ENCODE results near the gene DPP6. TPM values are rescaled to one million over a fixed set of nuclear protein-coding genes. Genes with fewer than 3 reads are reported as not detected.

DPP6 gene
- total RNA-seq, 3 donors from 2014 or later (not counting 1 experiment from before 2014, with no cell fraction given): not detected

DNA sequence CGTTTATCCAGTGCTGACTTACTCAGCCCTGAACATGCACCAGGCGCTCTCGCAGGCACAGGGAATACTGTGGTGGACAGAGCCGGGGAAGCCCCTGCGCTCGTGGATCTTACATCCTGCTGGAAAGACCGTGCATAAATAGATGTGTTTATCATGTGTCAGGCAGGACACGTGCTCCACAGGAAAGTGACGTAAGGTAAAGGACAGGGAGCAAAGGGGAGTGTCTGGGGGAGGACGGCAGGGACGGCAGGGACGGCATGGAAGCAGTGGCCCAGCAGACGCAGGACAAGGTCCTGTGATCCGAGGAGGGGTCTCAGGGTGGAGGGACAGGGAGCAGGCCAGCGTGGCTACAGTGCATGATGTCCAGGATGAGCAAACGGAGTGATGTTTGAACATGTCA lies 540.2 kb downstream of the DPP6 start:
- ATAC-seq: no peak
- intact Hi-C loops (cut with micrococcal nuclease): no loop called here
- Mint-ChIP-seq H3K4me1 (no peaks in the 10 kb centered on the region), H3K9me3 (peaks cover 13 to 20% of the 10 kb centered on the region in 2 donors), H3K4me3 (no peak overlapping the region), H3K27ac (no peak overlapping the region), H3K36me3 (no peaks in the 10 kb centered on the region), H3K27me3 (ENCODE audit: low read depth in 2 of 2) (no peaks in the 10 kb centered on the region)
- H3K4me1 ChIP-seq (ENCODE audit: control insufficient read depth, insufficient read depth, low read length): no peaks in the 10 kb centered on the region
- no peaks in the 10 kb centered on the region for H3K27me3 ChIP-seq (ENCODE audit: control insufficient read depth, insufficient read depth, low read length)
- no peaks in the 10 kb centered on the region for H3K36me3 ChIP-seq (ENCODE audit: control insufficient read depth, insufficient read depth, low read length)
- no peaks in the 10 kb centered on the region for H3K9me3 ChIP-seq (ENCODE audit: control insufficient read depth, insufficient read depth, low read length)
- H3K4me3 ChIP-seq (ENCODE audit: low read length): no peak overlapping the region
- 79% methylated on average over 16 of the region's 16 CpGs for WGBS (ENCODE audit: insufficient coverage)
- no peak overlapping the region for H3K27ac ChIP-seq (ENCODE audit: low read length)
- DNase-seq: no peak
- no peak for TF ChIP-seq CTCF (IDR thresholded peaks at IDR 0.05)

GRCh38 chr7:154598396-154598795 lies 546.2 kb downstream of the DPP6 start:
- ATAC-seq (no peak), DNase-seq (no peak)
- Histone ChIP-seq H3K36me3 (ENCODE audit: control insufficient read depth, insufficient read depth, low read length) (no peaks in the 10 kb centered on the region), H3K4me1 (ENCODE audit: control insufficient read depth, insufficient read depth, low read length) (no peaks in the 10 kb centered on the region), H3K9me3 (ENCODE audit: control insufficient read depth, insufficient read depth, low read length) (no peaks in the 10 kb centered on the region), H3K4me3 (ENCODE audit: low read length) (no peak overlapping the region), H3K27me3 (ENCODE audit: control insufficient read depth, insufficient read depth, low read length) (no peaks in the 10 kb centered on the region), H3K27ac (ENCODE audit: low read length) (no peak overlapping the region)
- H3K36me3 Mint-ChIP-seq: peaks cover 7% of the 10 kb centered on the region
- peaks cover 14 to 18% of the 10 kb centered on the region in 2 donors for H3K9me3 Mint-ChIP-seq
- H3K27me3 Mint-ChIP-seq (ENCODE audit: low read depth in 2 of 2): no peaks in the 10 kb centered on the region
- intact Hi-C loops (cut with micrococcal nuclease): no loop called here
- H3K4me1 Mint-ChIP-seq: no peaks in the 10 kb centered on the region
- H3K4me3 Mint-ChIP-seq: no peak overlapping the region
- TF ChIP-seq CTCF (IDR thresholded peaks at IDR 0.05): no peak
- H3K27ac Mint-ChIP-seq: no peak overlapping the region
- 75% methylated on average over 4 of the region's 4 CpGs for WGBS (ENCODE audit: insufficient coverage)

GRCh38 chr7:154598864-154599263 lies 546.7 kb downstream of the DPP6 start:
- Histone ChIP-seq H3K36me3 (ENCODE audit: control insufficient read depth, insufficient read depth, low read length) (no peaks in the 10 kb centered on the region), H3K4me3 (ENCODE audit: low read length) (no peak overlapping the region), H3K9me3 (ENCODE audit: control insufficient read depth, insufficient read depth, low read length) (no peaks in the 10 kb centered on the region), H3K27me3 (ENCODE audit: control insufficient read depth, insufficient read depth, low read length) (no peaks in the 10 kb centered on the region), H3K4me1 (ENCODE audit: control insufficient read depth, insufficient read depth, low read length) (no peaks in the 10 kb centered on the region), H3K27ac (ENCODE audit: low read length) (no peak overlapping the region)
- TF ChIP-seq CTCF (IDR thresholded peaks at IDR 0.05): no peak
- no peak for ATAC-seq
- Mint-ChIP-seq H3K4me1 (no peaks in the 10 kb centered on the region), H3K4me3 (no peak overlapping the region), H3K36me3 (peaks cover 7% of the 10 kb centered on the region), H3K27ac (no peak overlapping the region), H3K27me3 (ENCODE audit: low read depth in 2 of 2) (no peaks in the 10 kb centered on the region), H3K9me3 (peaks cover 14 to 18% of the 10 kb centered on the region in 2 donors)
- DNase-seq: no peak
- intact Hi-C loops (cut with micrococcal nuclease): no loop called here
- WGBS (ENCODE audit: insufficient coverage): 89% methylated on average over 3 of the region's 3 CpGs

- Histone ChIP-seq H3K36me3 (ENCODE audit: control insufficient read depth, insufficient read depth, low read length) (no peaks in the 10 kb centered on the region), H3K4me1 (ENCODE audit: control insufficient read depth, insufficient read depth, low read length) (no peaks in the 10 kb centered on the region), H3K9me3 (ENCODE audit: control insufficient read depth, insufficient read depth, low read length) (no peaks in the 10 kb centered on the region), H3K4me3 (ENCODE audit: low read length) (no peak overlapping the region), H3K27me3 (ENCODE audit: control insufficient read depth, insufficient read depth, low read length) (no peaks in the 10 kb centered on the region), H3K27ac (ENCODE audit: low read length) (no peak overlapping the region)
- TF ChIP-seq CTCF (IDR thresholded peaks at IDR 0.05): no peak
- no peaks in the 10 kb centered on the region for H3K36me3 Mint-ChIP-seq
- ATAC-seq (no peak), DNase-seq (no peak)
- no peak overlapping the region for H3K4me3 Mint-ChIP-seq
- intact Hi-C loops (cut with micrococcal nuclease): no loop called here
- H3K4me1 Mint-ChIP-seq: no peaks in the 10 kb centered on the region
- H3K27ac Mint-ChIP-seq: no peak overlapping the region
- whole genome bisulfite sequencing (ENCODE audit: insufficient coverage): 91% methylated on average over 2 of the region's 3 CpGs
- H3K9me3 Mint-ChIP-seq: peaks cover 4 to 11% of the 10 kb centered on the region in 2 donors
- H3K27me3 Mint-ChIP-seq (ENCODE audit: low read depth in 2 of 2): no peaks in the 10 kb centered on the region
Measured at GRCh38 chr7:154610903-154611302, 558.7 kb downstream of the DPP6 start.

Data from natural killer cell (primary cell).